ENCODE data around the gene LLGL2.

The LLGL2 gene

DNA sequence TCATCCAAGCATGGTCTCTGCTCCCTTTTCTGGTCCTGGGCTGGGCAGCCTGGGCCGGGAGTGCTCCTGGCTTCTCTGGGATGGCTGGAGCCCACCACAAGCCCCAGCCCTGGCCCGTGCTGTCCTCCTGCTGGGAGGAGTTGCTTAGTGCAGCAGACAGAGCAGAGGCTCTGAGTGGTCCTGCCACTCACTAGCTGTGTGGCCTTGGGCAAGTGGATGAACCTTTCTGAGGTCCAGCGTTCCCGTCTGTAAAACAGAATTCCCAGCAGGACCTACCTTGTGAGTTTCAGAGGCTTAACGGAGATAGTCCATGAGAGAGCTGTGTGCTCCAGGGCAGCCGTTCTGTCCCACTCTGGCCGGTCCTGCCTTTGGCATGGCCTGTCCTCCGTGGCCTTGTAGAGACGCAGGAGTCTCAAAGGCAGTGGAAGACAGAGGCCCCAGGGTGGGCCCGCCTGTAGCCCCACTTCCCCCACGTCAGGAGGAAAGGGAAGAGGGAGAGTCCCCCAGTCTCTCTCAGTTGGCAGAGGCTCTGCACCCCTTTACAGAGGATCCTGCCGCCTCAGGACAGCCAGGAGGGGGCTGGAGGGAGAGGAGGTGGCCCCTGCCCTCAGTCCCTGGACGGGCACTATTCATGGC is 69.9 kb downstream of the LLGL2 start:
- DNase-seq (ENCODE audit: low read depth) = no peak
- H3K4me3 ChIP-seq (ENCODE audit: low read depth, low read length) = no peak overlapping the region
- TF ChIP-seq MYC (IDR thresholded peaks at IDR 0.05; ENCODE audit: low read depth, low read length) (no peak), POLR2A (IDR thresholded peaks at IDR 0.05; ENCODE audit: extremely low read depth, insufficient read length) (no peak)
- TF ChIP-seq, protein P1, sequence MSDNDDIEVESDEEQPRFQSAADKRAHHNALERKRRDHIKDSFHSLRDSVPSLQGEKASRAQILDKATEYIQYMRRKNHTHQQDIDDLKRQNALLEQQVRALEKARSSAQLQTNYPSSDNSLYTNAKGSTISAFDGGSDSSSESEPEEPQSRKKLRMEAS (IDR thresholded peaks at IDR 0.05; ENCODE audit: low read depth, low read length) = no peak
- TF ChIP-seq, protein P2, sequence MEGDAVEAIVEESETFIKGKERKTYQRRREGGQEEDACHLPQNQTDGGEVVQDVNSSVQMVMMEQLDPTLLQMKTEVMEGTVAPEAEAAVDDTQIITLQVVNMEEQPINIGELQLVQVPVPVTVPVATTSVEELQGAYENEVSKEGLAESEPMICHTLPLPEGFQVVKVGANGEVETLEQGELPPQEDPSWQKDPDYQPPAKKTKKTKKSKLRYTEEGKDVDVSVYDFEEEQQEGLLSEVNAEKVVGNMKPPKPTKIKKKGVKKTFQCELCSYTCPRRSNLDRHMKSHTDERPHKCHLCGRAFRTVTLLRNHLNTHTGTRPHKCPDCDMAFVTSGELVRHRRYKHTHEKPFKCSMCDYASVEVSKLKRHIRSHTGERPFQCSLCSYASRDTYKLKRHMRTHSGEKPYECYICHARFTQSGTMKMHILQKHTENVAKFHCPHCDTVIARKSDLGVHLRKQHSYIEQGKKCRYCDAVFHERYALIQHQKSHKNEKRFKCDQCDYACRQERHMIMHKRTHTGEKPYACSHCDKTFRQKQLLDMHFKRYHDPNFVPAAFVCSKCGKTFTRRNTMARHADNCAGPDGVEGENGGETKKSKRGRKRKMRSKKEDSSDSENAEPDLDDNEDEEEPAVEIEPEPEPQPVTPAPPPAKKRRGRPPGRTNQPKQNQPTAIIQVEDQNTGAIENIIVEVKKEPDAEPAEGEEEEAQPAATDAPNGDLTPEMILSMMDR (IDR thresholded peaks at IDR 0.05; ENCODE audit: low read depth, low read length) = no peak

DNA sequence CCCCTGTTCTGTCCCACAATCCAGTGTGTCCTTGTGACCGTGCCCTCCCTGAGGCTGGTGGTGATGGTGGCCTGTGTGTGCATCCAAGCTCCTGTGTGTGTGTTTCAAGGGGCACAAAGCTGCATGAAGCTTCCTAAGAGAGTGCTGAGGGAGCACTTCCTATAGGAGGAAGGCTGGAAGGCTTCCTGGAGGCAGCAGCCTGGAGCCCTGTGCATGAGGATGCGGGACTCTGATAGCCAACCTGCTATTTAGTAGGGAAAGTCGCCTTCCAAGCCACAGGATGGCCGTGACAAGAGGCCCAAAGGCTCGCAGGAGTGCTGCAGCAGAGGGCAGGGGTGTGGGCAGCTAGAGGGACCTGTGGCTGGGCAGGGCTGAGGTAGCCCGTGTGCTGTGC is 70.4 kb downstream of the LLGL2 start:
- DNase-seq (ENCODE audit: low read depth) = no peak
- no peak overlapping the region for H3K4me3 ChIP-seq (ENCODE audit: low read depth, low read length)
- no peak for TF ChIP-seq POLR2A (IDR thresholded peaks at IDR 0.05; ENCODE audit: extremely low read depth, insufficient read length)
- no peak for TF ChIP-seq MYC (IDR thresholded peaks at IDR 0.05; ENCODE audit: low read depth, low read length)
- TF ChIP-seq, protein P2 (IDR thresholded peaks at IDR 0.05; ENCODE audit: low read depth, low read length) = no peak
- TF ChIP-seq, protein P1 (IDR thresholded peaks at IDR 0.05; ENCODE audit: low read depth, low read length) = no peak

DNA sequence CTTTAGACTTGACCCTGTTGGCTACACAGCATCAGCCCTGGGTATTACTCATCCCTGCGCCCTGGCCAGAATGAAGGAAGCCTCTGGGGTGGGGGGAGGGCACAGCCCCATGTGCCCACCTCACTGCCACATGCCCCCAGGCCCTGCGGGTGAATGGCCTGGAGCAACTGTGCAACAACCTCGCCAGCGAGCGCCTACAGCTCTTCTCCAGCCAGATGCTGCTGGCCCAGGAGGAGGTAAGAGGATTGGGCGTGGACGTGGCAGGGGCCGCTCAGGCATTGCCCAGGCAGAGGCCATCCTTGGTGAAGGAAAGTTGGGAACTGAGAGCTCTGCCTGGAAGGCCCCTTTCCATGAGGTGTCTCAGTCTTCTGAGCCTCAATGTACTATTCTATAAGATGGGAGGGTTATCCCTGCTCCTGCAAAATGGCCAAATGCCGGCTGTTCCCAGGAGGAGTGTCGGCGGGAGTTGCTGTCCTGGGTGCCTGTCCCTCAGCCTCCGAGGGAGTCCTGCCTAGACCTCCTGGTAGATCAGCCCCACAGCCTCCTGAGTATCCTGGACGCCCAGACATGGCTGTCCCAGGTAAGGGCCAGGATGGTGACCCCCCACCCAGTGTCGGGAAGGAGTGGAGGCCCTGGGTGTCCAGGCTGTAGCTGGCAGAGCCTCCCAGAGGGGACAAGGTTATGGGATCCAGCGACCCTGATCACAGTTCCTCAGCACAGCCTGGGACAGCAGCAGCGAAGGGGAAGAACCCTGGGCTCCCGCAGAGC is 71.0 kb downstream of the LLGL2 start:
- DNase-seq (ENCODE audit: low read depth) = no peak
- TF ChIP-seq MYC (IDR thresholded peaks at IDR 0.05; ENCODE audit: low read depth, low read length) = no peak
- TF ChIP-seq, protein P2 (IDR thresholded peaks at IDR 0.05; ENCODE audit: low read depth, low read length) = no peak
- TF ChIP-seq, protein P1 (IDR thresholded peaks at IDR 0.05; ENCODE audit: low read depth, low read length) = no peak
- no peak for TF ChIP-seq POLR2A (IDR thresholded peaks at IDR 0.05; ENCODE audit: extremely low read depth, insufficient read length)
- no peak overlapping the region for H3K4me3 ChIP-seq (ENCODE audit: low read depth, low read length)

DNA sequence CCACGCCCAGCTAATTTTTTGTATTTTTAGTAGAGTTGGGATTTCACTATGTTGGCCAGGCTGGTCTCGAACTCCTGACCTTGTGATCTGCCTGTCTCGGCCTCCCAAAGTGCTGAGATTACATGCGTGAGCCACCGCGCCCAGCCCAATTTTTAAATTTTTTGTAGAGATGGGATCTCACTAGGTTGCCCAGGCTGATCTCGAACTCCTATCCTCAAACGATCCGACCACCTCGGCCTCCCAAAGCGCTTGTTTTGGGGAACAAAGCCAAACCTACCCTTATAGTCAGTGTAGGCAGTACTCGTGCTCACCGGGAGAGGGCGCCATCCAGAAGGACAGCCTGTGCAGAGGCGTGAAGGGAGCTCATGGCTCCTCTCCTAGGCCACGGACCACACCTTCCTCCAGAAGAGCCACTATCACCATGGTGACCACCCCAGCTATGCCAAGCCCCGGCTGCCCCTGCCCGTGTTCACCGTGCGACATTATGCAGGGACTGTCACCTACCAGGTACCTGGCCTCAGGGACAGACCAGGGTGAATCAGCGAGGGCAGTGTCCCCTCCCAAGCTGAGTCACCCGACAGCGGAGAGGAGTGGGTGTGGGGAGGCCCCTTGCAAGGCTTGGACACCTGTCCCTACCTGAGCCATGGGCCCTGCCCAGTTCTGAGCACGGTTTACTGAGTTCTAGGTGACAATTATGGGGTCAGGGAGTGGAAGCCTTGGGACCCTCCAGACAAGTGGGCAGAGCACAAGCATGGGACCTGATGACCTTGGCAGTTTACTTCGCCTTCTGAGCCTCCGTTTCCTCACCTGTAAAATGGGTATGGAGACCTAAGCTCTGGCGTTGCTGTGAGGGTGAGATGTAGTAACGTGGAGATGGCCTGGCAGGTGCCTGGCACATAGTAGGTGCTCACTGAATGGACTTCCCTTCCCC is 75.8 kb downstream of the LLGL2 start:
- peak; percentile 81 for DNase-seq (ENCODE audit: low read depth)
- no peak overlapping the region for H3K4me3 ChIP-seq (ENCODE audit: low read depth, low read length)
- TF ChIP-seq MYC (IDR thresholded peaks at IDR 0.05; ENCODE audit: low read depth, low read length) (0 out of 2 replicates have a peak, but pooled peaks have one; percentile 26), POLR2A (IDR thresholded peaks at IDR 0.05; ENCODE audit: extremely low read depth, insufficient read length) (no peak)
- TF ChIP-seq, protein P1 (IDR thresholded peaks at IDR 0.05; ENCODE audit: low read depth, low read length) = peak; percentile 67
- TF ChIP-seq, protein P2 (IDR thresholded peaks at IDR 0.05; ENCODE audit: low read depth, low read length) = peak; percentile 91

GRCh38 chr17:75602644-75603043 is 77.1 kb downstream of the LLGL2 start:
- TF ChIP-seq, protein P2 (IDR thresholded peaks at IDR 0.05; ENCODE audit: low read depth, low read length) = no peak
- TF ChIP-seq POLR2A (IDR thresholded peaks at IDR 0.05; ENCODE audit: extremely low read depth, insufficient read length) (no peak), MYC (IDR thresholded peaks at IDR 0.05; ENCODE audit: low read depth, low read length) (no peak)
- TF ChIP-seq, protein P1 (IDR thresholded peaks at IDR 0.05; ENCODE audit: low read depth, low read length) = no peak
- no peak overlapping the region for H3K4me3 ChIP-seq (ENCODE audit: low read depth, low read length)
- no peak for DNase-seq (ENCODE audit: low read depth)

All from NB4 (cell line).